ENCODE measurements around the gene DISC1. TPM values are rescaled to one million over a fixed set of nuclear protein-coding genes. Genes with fewer than 3 reads are reported as not detected.

DISC1 gene
- total and polyA plus RNA-seq, 2 experiments from 2014 or later: 2.1 to 6.5 TPM

- Histone ChIP-seq H3F3A (replicated peaks; ENCODE audit: low read depth) (no peaks in the 10 kb centered on the region), H3K36me3 (ENCODE audit: insufficient read depth) (no peaks in the 10 kb centered on the region), H3K9me2 (ENCODE audit: insufficient read depth) (no peaks in the 10 kb centered on the region), H3K4me2 (no peak overlapping the region), H4K20me1 (replicated peaks; ENCODE audit: insufficient read depth) (no peaks in the 10 kb centered on the region), H3K79me2 (replicated peaks; ENCODE audit: insufficient read depth) (no peaks in the 10 kb centered on the region), H2AFZ (no peak overlapping the region), H3K27me3 (ENCODE audit: insufficient read depth) (no peaks in the 10 kb centered on the region), H3K4me3 (no peak overlapping the region), H3K4me1 (ENCODE audit: insufficient read depth) (no peaks in the 10 kb centered on the region), H3K27ac (ENCODE audit: low read depth) (no peak overlapping the region)
- no peak for DNase-seq (ENCODE audit: low spot score)
- Mint-ChIP-seq H3K9me3 (no peaks in the 10 kb centered on the region), H3K27ac (no peak overlapping the region), H3K36me3 (ENCODE audit: low read depth) (no peaks in the 10 kb centered on the region), H3K4me3 (no peak overlapping the region), H3K4me1 (peaks cover 3% of the 10 kb centered on the region), H3K27me3 (ENCODE audit: insufficient read depth, low read depth, poor library complexity) (peaks cover 14% of the 10 kb centered on the region)
- no peak for TF ChIP-seq REST (IDR thresholded peaks at IDR 0.05; ENCODE audit: unreplicated experiment)
- no peak for TF ChIP-seq EZH2 (IDR thresholded peaks at IDR 0.05; ENCODE audit: low read depth, unreplicated experiment)
- TF ChIP-seq ZNF331 (CRISPR knock-in tag; IDR thresholded peaks at IDR 0.05; ENCODE audit: low read depth): no peak
- TF ChIP-seq NANOG (IDR thresholded peaks at IDR 0.05; ENCODE audit: borderline replicate concordance): no peak
- no peak for TF ChIP-seq STAT1 (IDR thresholded peaks at IDR 0.05; ENCODE audit: unreplicated experiment)
- TF ChIP-seq CREB1 (CRISPR knock-in tag; IDR thresholded peaks at IDR 0.05; ENCODE audit: low read depth): no peak
- no peak for TF ChIP-seq EZH2phosphoT487 (IDR thresholded peaks at IDR 0.05; ENCODE audit: unreplicated experiment)
- no peak for TF ChIP-seq CTCF (conservative IDR thresholded peaks at IDR 0.05; ENCODE audit: low read depth in 2 of 2)
- TF ChIP-seq ZNF114 (CRISPR knock-in tag; IDR thresholded peaks at IDR 0.05): no peak
- TF ChIP-seq ZNF462 (CRISPR knock-in tag; IDR thresholded peaks at IDR 0.05): no peak
- TF ChIP-seq ETS1 (IDR thresholded peaks at IDR 0.05): no peak
- TF ChIP-seq JUNB (IDR thresholded peaks at IDR 0.05; ENCODE audit: unreplicated experiment): no peak
- TF ChIP-seq POLR2AphosphoS5 (IDR thresholded peaks at IDR 0.05; ENCODE audit: low read depth): no peak
- ATAC-seq: no peak
These were observed 286.9 kb downstream of the DISC1 start for GRCh38 chr1:231913493-231913892.
